Measurements from ENCODE around the gene MSI2.

- TF ChIP-seq SUZ12 (IDR thresholded peaks at IDR 0.05; ENCODE audit: extremely low read depth, insufficient read depth, insufficient read length) (no peak), ZNF274 (IDR thresholded peaks at IDR 0.05; ENCODE audit: low read depth, low read length) (no peak), YY1 (IDR thresholded peaks at IDR 0.05; ENCODE audit: insufficient read depth, insufficient read length) (no peak)
Observed at GRCh38 chr17:57530026-57530425, 273.7 kb downstream of the MSI2 start.
